PC-3 (cell line): ENCODE measurements around the gene MAP10. TPM values are rescaled to one million over a fixed set of nuclear protein-coding genes. Genes with fewer than 3 reads are reported as not detected.
"Not testable (repeated sequence)": the region's sequence is repeated elsewhere in the genome, so short reads cannot be mapped to it uniquely, and the experiment has no call there.

Experiments used
- ATAC-seq: fragments of 200-7000 bp; cut with Tn5 transposase; 2 replicates; pipeline ENCODE4 v1.9.1; 2020; ENCODE audit warnings: mild to moderate bottlenecking, moderate library complexity
- BruUV-seq: library from RNA; stranded (reverse); fragments of 400-500 nt; replicated peaks from 2 replicates; lab custom pipeline; 2021; lab: Mats Ljungman, UMichigan
- CTCF ChIA-PET: fragments of 300-600 bp; sonication (Branson Sonifier 250); formaldehyde crosslinking; loops from one replicate; lab custom pipeline; 2022; ENCODE audit warnings: antibody characterized with exemption; lab: Charles Lee
- POLR2A ChIA-PET: fragments of 300-600 bp; sonication (Branson Sonifier 250); formaldehyde crosslinking; loops from one replicate; lab custom pipeline; 2022; ENCODE audit warnings: antibody characterized with exemption; ENCODE audit not compliant: unreplicated experiment; lab: Charles Lee
- DNase-seq: peaks from one replicate; pipeline ENCODE4 v3.0.0-alpha.2; 2015
- H2AFZ ChIP-seq: fragments of 300-600 bp; sonication (generic); 2 replicates; pipeline ENCODE4 v1.6.0; 2016; ENCODE audit warnings: antibody characterized with exemption, low read length
- H3F3A ChIP-seq: fragments of 300-600 bp; sonication (generic); one replicate; pipeline ENCODE4 v1.6.0; 2017; ENCODE audit warnings: antibody characterized with exemption, low read length, control low read depth, mild to moderate bottlenecking; ENCODE audit not compliant: unreplicated experiment
- H3K27ac ChIP-seq: fragments of 300-600 bp; sonication (generic); 2 replicates; pipeline ENCODE4 v1.5.1; 2016; ENCODE audit warnings: mild to moderate bottlenecking, low read length
- H3K27me3 ChIP-seq: fragments of 300-600 bp; sonication (generic); 2 replicates; pipeline ENCODE4 v1.6.1; 2016; ENCODE audit warnings: low read length, mixed read lengths
- H3K36me3 ChIP-seq: fragments of 300-600 bp; sonication (generic); 2 replicates; pipeline ENCODE4 v1.6.1; 2016; ENCODE audit warnings: low read depth, mixed run types, low read length, mixed read lengths
- H3K4me1 ChIP-seq: fragments of 300-600 bp; sonication (generic); 2 replicates; pipeline ENCODE4 v1.5.1; 2016; ENCODE audit warnings: low read length; ENCODE audit not compliant: insufficient read depth
- H3K4me2 ChIP-seq: fragments of 300-600 bp; sonication (generic); 2 replicates; pipeline ENCODE4 v1.6.0; 2016; ENCODE audit warnings: low read length
- H3K4me3 ChIP-seq: fragments of 300-600 bp; sonication (generic); 2 replicates; pipeline ENCODE4 v1.5.1; 2016; ENCODE audit warnings: mild to moderate bottlenecking, low read length, mixed read lengths
- H3K79me2 ChIP-seq: fragments of 300-600 bp; sonication (generic); 2 replicates; pipeline ENCODE4 v1.6.1; 2017; ENCODE audit warnings: low read length, mixed read lengths
- H3K9ac ChIP-seq: fragments of 300-600 bp; sonication (generic); 2 replicates; pipeline ENCODE4 v1.6.0; 2016; ENCODE audit warnings: mild to moderate bottlenecking, low read length
- H3K9me2 ChIP-seq: fragments of 300-600 bp; sonication (generic); replicated peaks from 2 replicates; pipeline ENCODE4 v1.6.1; 2016; ENCODE audit warnings: mixed run types, low read length, mixed read lengths
- H3K9me3 ChIP-seq: fragments of 300-600 bp; sonication (generic); 2 replicates; pipeline ENCODE4 v1.6.1; 2016; ENCODE audit warnings: low read length, mixed read lengths
- H4K20me1 ChIP-seq: fragments of 300-600 bp; sonication (generic); 2 replicates; pipeline ENCODE4 v1.6.1; 2016; ENCODE audit warnings: low read length, mixed read lengths
- CTCF ChIP-seq: fragments of 300-600 bp; sonication (generic); conservative IDR thresholded peaks from 2 replicates; pipeline ENCODE4 v1.5.1; 2017; ENCODE audit warnings: antibody characterized with exemption, low read depth, mild to moderate bottlenecking, low read length
- EZH2 ChIP-seq: fragments of 300-600 bp; sonication (generic); IDR thresholded peaks from one replicate; pipeline ENCODE4 v1.6.1; 2017; ENCODE audit warnings: antibody characterized with exemption, mild to moderate bottlenecking, low read length; ENCODE audit not compliant: unreplicated experiment
- EZH2phosphoT487 ChIP-seq: fragments of 300-600 bp; sonication (generic); IDR thresholded peaks from 2 replicates; pipeline ENCODE4 v1.6.1; 2018; ENCODE audit warnings: mild to moderate bottlenecking, antibody characterized with exemption, low read length, borderline replicate concordance
- intact Hi-C: fragments of 100-400 bp; cut with micrococcal nuclease; formaldehyde crosslinking; loops from 2 replicates; pipeline ENCODE4 v1.9.0; 2023
- total RNA-seq: library from RNA; depleted of rRNA; stranded (reverse); fragments of >200 nt; gene quantifications from 2 replicates; pipeline ENCODE4 v1.2.3, GENCODE V29; 2014

The MAP10 gene
- total RNA-seq, 1 experiment from 2014 or later = not detected

DNA sequence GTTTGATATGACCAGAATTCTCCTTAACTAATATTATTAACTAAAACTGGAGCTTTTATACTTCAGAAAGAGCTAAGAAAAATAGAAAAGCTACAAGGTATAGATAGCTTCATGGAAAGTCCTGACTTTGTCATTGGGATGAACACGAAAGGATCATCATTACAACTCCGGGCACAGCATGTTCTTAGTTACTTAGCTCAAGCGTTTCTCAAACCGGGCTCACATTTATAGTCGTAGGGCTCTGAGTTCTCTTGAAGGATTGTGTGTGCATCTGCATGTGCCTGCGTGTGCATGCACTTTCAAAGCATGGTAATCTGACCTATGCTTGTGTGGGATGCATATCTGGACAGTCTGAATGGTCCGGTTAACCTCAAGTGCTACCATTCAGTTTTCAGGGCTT, 20.4 kb upstream of the MAP10 start:
- H3K9ac ChIP-seq = no peak overlapping the region
- intact Hi-C loops = no loop called here
- no peak overlapping the region for H3K27ac ChIP-seq
- ChIA-PET POLR2A (interaction anchor here (0.5 kb wide), 1 partner anchor 21 kb away, joined by 3 read pairs; no protein-coding TSS in a partner anchor), CTCF (no interaction called here)
- H2AFZ ChIP-seq = no peak overlapping the region
- no peak overlapping the region for H3K4me3 ChIP-seq
- no peaks in the 10 kb centered on the region for H3K27me3 ChIP-seq
- H3K4me1 ChIP-seq = no peaks in the 10 kb centered on the region
- no peaks in the 10 kb centered on the region for H3K9me2 ChIP-seq
- no peaks in the 10 kb centered on the region for H4K20me1 ChIP-seq
- TF ChIP-seq CTCF = no peak
- TF ChIP-seq EZH2 = no peak
- no peak for TF ChIP-seq EZH2phosphoT487
- no TSS peak for BruUV-seq
- no peaks in the 10 kb centered on the region for H3K79me2 ChIP-seq
- no peak overlapping the region for H3K4me2 ChIP-seq
- DNase-seq (no peak), ATAC-seq (no peak)
- no peaks in the 10 kb centered on the region for H3F3A ChIP-seq
- H3K9me3 ChIP-seq = no peaks in the 10 kb centered on the region
- no peaks in the 10 kb centered on the region for H3K36me3 ChIP-seq

- H3K4me2 ChIP-seq, H2AFZ ChIP-seq, H4K20me1 ChIP-seq, H3K36me3 ChIP-seq, H3K9me2 ChIP-seq, ATAC-seq, BruUV-seq, H3K4me3 ChIP-seq, H3F3A ChIP-seq, POLR2A ChIA-PET, H3K27me3 ChIP-seq, intact Hi-C loops, H3K27ac ChIP-seq, CTCF ChIA-PET, H3K9ac ChIP-seq, H3K4me1 ChIP-seq, DNase-seq, H3K79me2 ChIP-seq, H3K9me3 ChIP-seq: not testable (repeated sequence)
Observed at GRCh38 chr1:232785630-232786029, 19.6 kb upstream of the MAP10 start.

DNA sequence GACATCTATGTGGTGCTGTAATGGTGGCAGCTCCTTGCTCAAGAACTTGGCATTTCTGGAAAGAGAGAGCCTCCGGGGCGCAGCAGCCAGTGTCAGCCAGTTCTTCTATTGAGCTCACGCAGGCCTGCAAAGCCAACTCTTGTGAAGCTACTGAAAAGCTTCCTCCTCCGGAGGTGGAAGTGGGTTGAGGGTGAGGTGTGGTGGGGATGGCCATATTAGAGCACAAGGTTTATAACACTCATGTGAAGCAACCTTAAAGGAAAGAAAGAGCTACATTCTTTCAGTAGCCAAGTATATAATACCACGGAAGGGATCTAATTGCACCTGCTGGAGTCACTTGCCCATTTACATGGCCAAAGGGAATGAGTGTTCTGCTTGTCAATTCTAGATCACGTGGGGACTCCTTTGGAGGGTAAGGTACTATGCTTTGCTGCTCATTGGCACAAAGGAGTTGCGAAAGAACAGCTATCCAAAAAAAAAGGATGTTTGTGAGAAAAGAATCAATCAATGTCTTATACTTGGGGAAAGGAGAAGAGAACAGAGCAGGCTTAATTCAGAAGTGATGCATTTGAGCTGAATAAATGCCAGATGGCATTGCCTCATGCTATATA, 18.3 kb upstream of the MAP10 start:
- intact Hi-C loops = no loop called here
- no peaks in the 10 kb centered on the region for H3K79me2 ChIP-seq
- DNase-seq = no peak
- no peaks in the 10 kb centered on the region for H3K9me3 ChIP-seq
- H3K4me3 ChIP-seq = no peak overlapping the region
- no peak overlapping the region for H3K27ac ChIP-seq
- no peak overlapping the region for H3K4me2 ChIP-seq
- H2AFZ ChIP-seq = no peak overlapping the region
- H3K9me2 ChIP-seq = no peaks in the 10 kb centered on the region
- TF ChIP-seq EZH2phosphoT487 = no peak
- ChIA-PET POLR2A (no interaction called here), CTCF (no interaction called here)
- H3K27me3 ChIP-seq = no peaks in the 10 kb centered on the region
- no peaks in the 10 kb centered on the region for H3K4me1 ChIP-seq
- H4K20me1 ChIP-seq = no peaks in the 10 kb centered on the region
- H3F3A ChIP-seq = no peaks in the 10 kb centered on the region
- no TSS peak for BruUV-seq
- H3K36me3 ChIP-seq = no peaks in the 10 kb centered on the region
- ATAC-seq = no peak
- H3K9ac ChIP-seq = no peak overlapping the region
